GM12875 (cell line): ENCODE results near the gene FNTB.

Experiments used
- H3K4me3 ChIP-seq: one replicate; pipeline ENCODE4 v1.5.1; 2011; ENCODE audit warnings: low read depth, low read length, control low read depth
- CTCF ChIP-seq: IDR thresholded peaks from 2 replicates; pipeline ENCODE4 v1.5.1; 2011; ENCODE audit warnings: low read depth, mild to moderate bottlenecking, control low read depth, inconsistent platforms, low read length, moderate library complexity, borderline replicate concordance; ENCODE audit not compliant: insufficient read depth

The FNTB gene

GRCh38 chr14:64993266-64993930, 6.7 kb downstream of the FNTB start:
- H3K4me3 ChIP-seq, result no peak overlapping the region
- TF ChIP-seq CTCF, result no peak

DNA sequence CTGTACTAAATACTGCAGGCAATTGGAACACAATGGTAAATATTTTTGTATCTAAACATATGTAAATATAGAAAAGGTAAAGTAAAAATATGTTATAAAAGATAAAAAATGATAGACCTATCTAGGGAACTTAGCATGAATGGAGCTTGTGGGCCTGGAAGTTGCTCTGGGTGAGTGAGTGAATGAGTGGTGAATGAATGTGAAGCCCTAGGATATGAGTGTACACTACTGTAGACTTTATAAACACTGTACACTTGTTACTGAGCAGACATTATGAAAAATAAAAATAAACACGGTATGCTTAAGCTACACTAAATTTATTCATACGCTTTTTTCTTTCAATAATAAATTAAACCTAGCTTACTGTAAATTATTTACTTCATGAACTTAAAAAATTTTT, 7.8 kb downstream of the FNTB start:
- no peak for TF ChIP-seq CTCF
- H3K4me3 ChIP-seq, result no peak overlapping the region

DNA sequence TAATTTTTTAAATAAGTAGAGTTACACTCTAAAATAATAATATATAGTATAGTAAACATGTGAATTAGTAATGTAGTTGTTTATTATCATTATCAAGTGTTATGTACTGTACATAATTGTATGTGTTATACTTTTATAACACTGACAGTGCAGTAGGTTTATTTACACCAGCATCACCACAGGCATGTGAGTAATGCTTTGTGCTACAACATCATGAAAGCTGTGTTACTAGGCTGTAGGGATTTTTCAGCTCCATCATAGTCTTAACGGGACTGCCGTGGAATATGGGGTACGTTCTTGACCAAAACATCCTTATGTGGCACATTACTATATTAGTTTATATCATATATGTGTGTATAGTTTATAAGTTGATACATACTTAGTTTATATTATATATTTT, 8.6 kb downstream of the FNTB start:
- TF ChIP-seq CTCF, result no peak
- no peak overlapping the region for H3K4me3 ChIP-seq

GRCh38 chr14:64997108-64997794, 10.6 kb downstream of the FNTB start:
- H3K4me3 ChIP-seq, result no peak overlapping the region

DNA sequence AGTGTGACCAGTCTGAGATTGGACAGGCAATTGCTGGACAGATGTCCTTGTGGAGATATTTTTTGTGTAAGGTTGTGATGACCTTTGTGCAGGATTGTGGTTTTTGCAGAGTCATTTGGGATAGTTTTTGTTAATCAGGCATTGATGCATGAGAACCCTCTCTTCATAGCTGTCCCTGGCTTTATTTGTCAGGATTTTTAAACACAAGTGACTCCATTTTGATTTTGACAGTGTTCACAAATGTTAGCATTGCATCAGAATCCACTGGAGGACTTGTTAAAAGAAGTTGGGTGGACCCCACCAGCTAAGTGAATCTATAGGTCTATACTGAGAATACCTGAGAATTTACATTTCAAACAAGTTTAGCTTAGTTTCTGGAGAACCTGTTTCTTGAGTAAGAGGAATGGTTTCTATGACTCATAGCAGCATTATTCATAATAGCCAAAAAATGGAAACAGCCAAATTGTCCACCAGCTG, 11.8 kb downstream of the FNTB start:
- TF ChIP-seq CTCF, result no peak
- no peak overlapping the region for H3K4me3 ChIP-seq

More at GRCh38 chr14:64997108-64997794, 10.6 kb downstream of the FNTB start:
- no peak for TF ChIP-seq CTCF

- no peak for TF ChIP-seq CTCF
These were observed 14.3 kb downstream of the FNTB start for GRCh38 chr14:65000898-65001591.

More at GRCh38 chr14:65000898-65001591, 14.3 kb downstream of the FNTB start:
- no peak overlapping the region for H3K4me3 ChIP-seq
